ENCODE data around the gene ZDHHC17.

GRCh38 chr12:76820888-76821482, 57.1 kb downstream of the ZDHHC17 start:
- TF ChIP-seq, protein P1, sequence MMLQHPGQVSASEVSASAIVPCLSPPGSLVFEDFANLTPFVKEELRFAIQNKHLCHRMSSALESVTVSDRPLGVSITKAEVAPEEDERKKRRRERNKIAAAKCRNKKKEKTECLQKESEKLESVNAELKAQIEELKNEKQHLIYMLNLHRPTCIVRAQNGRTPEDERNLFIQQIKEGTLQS (IDR thresholded peaks at IDR 0.05), result no peak
- no peak for TF ChIP-seq EGR1 (IDR thresholded peaks at IDR 0.05; ENCODE audit: low read depth in 2 of 2)
- TF ChIP-seq CTCF (IDR thresholded peaks at IDR 0.05; ENCODE audit: low read depth, low read length, missing input control), result peak; percentile 48
- TF ChIP-seq RAD21 (IDR thresholded peaks at IDR 0.05), result peak; percentile 71 to 80

All from liver (tissue), 3 donors.